ENCODE results near the gene LARGE1. TPM values are rescaled to one million over a fixed set of nuclear protein-coding genes. Genes with fewer than 3 reads are reported as not detected.

The LARGE1 gene
- total and polyA plus RNA-seq, 2 of the 13 experiments (the other 11 are each of a cell fraction or from before 2014, with no cell fraction given) = 8.4 to 11.0 TPM

GRCh38 chr22:33884829-33885228, 35.4 kb downstream of the LARGE1 start:
- ChIA-PET CTCF (ENCODE audit: low intra/inter-chr PET ratio, low total read pairs) (no interaction called here), POLR2A (no interaction called here)
- no TSS peak for BruUV-seq (replicated peaks)
- Histone ChIP-seq H3K27ac (ENCODE audit: extremely low read length, insufficient read depth, low read length) (no peak overlapping the region), H3K79me2 (ENCODE audit: insufficient read depth, low read length) (no peaks in the 10 kb centered on the region), H3K9me3 (ENCODE audit: low read length) (no peaks in the 10 kb centered on the region), H3K4me1 (ENCODE audit: insufficient read depth, low read length) (peaks cover 8% of the 10 kb centered on the region; the same call in 1 of the 2 replicates), H3K4me3 (replicated peaks in 1 of 3; ENCODE audit: insufficient read depth in 1 of 3, low read depth in 2 of 3, low read length in 3 of 3) (no peak overlapping the region), H3K9ac (ENCODE audit: insufficient read depth, low read depth, low read length) (no peak overlapping the region), H3K27me3 (ENCODE audit: control insufficient read depth in 1 of 2, insufficient read depth in 2 of 2, low read length in 2 of 2) (no peaks in the 10 kb centered on the region), H3K36me3 (replicated peaks in 1 of 2; ENCODE audit: control insufficient read depth in 1 of 2, insufficient read depth in 2 of 2, low read length in 2 of 2) (no peaks in the 10 kb centered on the region), H2AFZ (ENCODE audit: low read length) (no peak overlapping the region), H3K4me2 (ENCODE audit: low read depth, low read length) (no peak overlapping the region), H4K20me1 (ENCODE audit: insufficient read depth, low read length) (0 out of 2 replicates have a peak, but pooled peaks cover 5% of the 10 kb centered on the region)
- in situ Hi-C loops (cut with HindIII; ENCODE audit: extremely low pct_ligation_motif_present, low pct_unique_long_range_greater_than_20kb) = no loop called here
- WGBS (ENCODE audit: low lambda C conversion rate) = 97% methylated on average over 7 of the region's 7 CpGs
- TF ChIP-seq MAFF (IDR thresholded peaks at IDR 0.05; ENCODE audit: low read depth, low read length) = peak; percentile 82
- TF ChIP-seq KAT2B (IDR thresholded peaks at IDR 0.05; ENCODE audit: borderline replicate concordance, low read depth, low read length) = no peak
- peak; percentile 77 to 90 for TF ChIP-seq MAFK (conservative IDR thresholded peaks at IDR 0.05 in 1 of 2, IDR thresholded peaks at IDR 0.05 in 1 of 2; ENCODE audit: low read length in 2 of 2)
- intact Hi-C loops (cut with micrococcal nuclease; ENCODE audit: unreplicated experiment) = no loop called here
- no peak for ATAC-seq
- FAIRE-seq = no peak
- no peak for DNase-seq (ENCODE audit: low spot score)

- H3K36me3 ChIP-seq (replicated peaks in 1 of 2; ENCODE audit: control insufficient read depth in 1 of 2, insufficient read depth in 2 of 2, low read length in 2 of 2) = no peaks in the 10 kb centered on the region
- H3K9ac ChIP-seq (ENCODE audit: insufficient read depth, low read depth, low read length) = no peak overlapping the region
- H3K27me3 ChIP-seq (ENCODE audit: control insufficient read depth in 1 of 2, insufficient read depth in 2 of 2, low read length in 2 of 2) = no peaks in the 10 kb centered on the region
- H3K79me2 ChIP-seq (ENCODE audit: insufficient read depth, low read length) = no peaks in the 10 kb centered on the region
- no peak overlapping the region for H3K27ac ChIP-seq (ENCODE audit: extremely low read length, insufficient read depth, low read length)
- no peaks in the 10 kb centered on the region for H3K9me3 ChIP-seq (ENCODE audit: low read length)
- in situ Hi-C loops (cut with HindIII; ENCODE audit: extremely low pct_ligation_motif_present, low pct_unique_long_range_greater_than_20kb) = no loop called here
- 0 out of 2 replicates have a peak, but pooled peaks cover 5% of the 10 kb centered on the region for H4K20me1 ChIP-seq (ENCODE audit: insufficient read depth, low read length)
- WGBS (ENCODE audit: low lambda C conversion rate) = 89% methylated on average over 19 of the region's 19 CpGs
- DNase-seq (ENCODE audit: low spot score) (peak; percentile 15), ATAC-seq (peak; percentile 37; the same call in 2 of the 3 replicates), FAIRE-seq (no peak)
- CTCF ChIA-PET (ENCODE audit: low intra/inter-chr PET ratio, low total read pairs) = no interaction called here
- no peak overlapping the region for H2AFZ ChIP-seq (ENCODE audit: low read length)
- H3K4me1 ChIP-seq (ENCODE audit: insufficient read depth, low read length) = peaks cover 8% of the 10 kb centered on the region; the same call in 1 of the 2 replicates
- H3K4me2 ChIP-seq (ENCODE audit: low read depth, low read length) = no peak overlapping the region
- H3K4me3 ChIP-seq (replicated peaks in 1 of 3; ENCODE audit: insufficient read depth in 1 of 3, low read depth in 2 of 3, low read length in 3 of 3) = no peak overlapping the region
- intact Hi-C loops (cut with micrococcal nuclease; ENCODE audit: unreplicated experiment) = no loop called here
- POLR2A ChIA-PET = no interaction called here
- no TSS peak for BruUV-seq (replicated peaks)
- TF ChIP-seq ZMYM3 (CRISPR knock-in tag; IDR thresholded peaks at IDR 0.05) (no peak), ZBTB38 (CRISPR knock-in tag; IDR thresholded peaks at IDR 0.05) (peak; percentile 95), FLYWCH1 (CRISPR knock-in tag; IDR thresholded peaks at IDR 0.05) (no peak), ZNF691 (CRISPR knock-in tag; IDR thresholded peaks at IDR 0.05; ENCODE audit: borderline replicate concordance, low read depth) (no peak), ZNF317 (CRISPR knock-in tag; IDR thresholded peaks at IDR 0.05) (peak; percentile 91)
These were observed 36.1 kb downstream of the LARGE1 start for GRCh38 chr22:33883961-33884808.
